Measurements from ENCODE around the gene MORN1.
A peak's percentile ranks its signal among the peaks of the same experiment; 100 is the strongest.

MORN1 gene

DNA sequence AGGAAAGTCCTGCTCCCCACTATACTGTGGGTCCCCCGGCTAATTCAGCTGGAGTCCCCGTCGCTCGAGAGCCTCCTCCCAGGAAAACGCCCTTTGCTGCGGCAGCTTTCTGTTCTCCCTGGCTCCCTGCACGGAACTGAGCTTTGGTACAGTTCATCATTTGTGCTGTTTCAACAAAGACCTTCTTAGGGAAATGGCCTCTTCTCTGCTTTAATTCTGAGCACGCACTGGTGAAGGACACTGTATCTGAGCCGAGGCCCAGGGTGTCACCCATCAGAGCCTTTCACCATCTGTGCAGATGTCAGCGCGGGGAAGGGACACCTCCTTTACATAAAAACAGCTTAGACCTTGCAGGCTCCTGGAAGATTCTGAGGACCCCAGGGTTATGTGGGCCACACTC is 34.5 kb upstream of the MORN1 start:
- no CpG with 5 or more reads among the region's 11 CpGs for WGBS (ENCODE audit: insufficient coverage, insufficient read length)
- Histone ChIP-seq H3K36me3 (ENCODE audit: control insufficient read depth, insufficient read depth, low read length) (no peaks in the 10 kb centered on the region; the same call in 1 of the 2 replicates), H3K9me3 (ENCODE audit: control insufficient read depth, insufficient read depth, low read length) (no peaks in the 10 kb centered on the region), H3K27ac (ENCODE audit: low read length) (no peak overlapping the region), H3K27me3 (ENCODE audit: control insufficient read depth, insufficient read depth, low read length) (no peaks in the 10 kb centered on the region), H3K4me3 (ENCODE audit: low read length) (no peak overlapping the region), H3K4me1 (ENCODE audit: control insufficient read depth, insufficient read depth, low read length) (no peaks in the 10 kb centered on the region; the same call in 1 of the 2 replicates)
- no peak for DNase-seq (ENCODE audit: low read depth, low spot score)

DNA sequence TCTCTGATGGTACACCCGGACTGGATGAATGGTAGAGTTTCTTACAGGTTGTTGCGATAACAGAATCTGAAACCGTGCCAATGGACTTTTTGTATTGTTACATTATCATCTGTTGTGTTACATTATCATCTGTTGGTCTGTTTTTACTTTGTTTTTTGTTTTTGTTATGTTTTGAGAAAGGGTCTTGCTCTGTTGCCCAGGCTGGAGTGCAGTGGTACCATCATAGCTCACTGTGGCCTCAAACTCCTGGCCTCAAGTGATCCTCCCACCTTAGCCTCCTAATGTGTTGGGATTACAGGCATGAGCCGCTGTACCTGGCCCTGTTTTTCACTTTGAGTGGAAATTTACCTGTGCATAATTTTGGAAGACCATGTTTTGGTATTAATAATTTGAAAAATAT is 31.2 kb upstream of the MORN1 start:
- no CpG with 5 or more reads among the region's 4 CpGs for WGBS (ENCODE audit: insufficient coverage, insufficient read length)
- DNase-seq (ENCODE audit: low read depth, low spot score) = no peak
- Histone ChIP-seq H3K27ac (ENCODE audit: low read length) (no peak overlapping the region), H3K4me1 (ENCODE audit: control insufficient read depth, insufficient read depth, low read length) (no peaks in the 10 kb centered on the region), H3K36me3 (ENCODE audit: control insufficient read depth, insufficient read depth, low read length) (no peaks in the 10 kb centered on the region), H3K27me3 (ENCODE audit: control insufficient read depth, insufficient read depth, low read length) (no peaks in the 10 kb centered on the region; the same call in 1 of the 2 replicates), H3K4me3 (ENCODE audit: low read length) (no peak overlapping the region), H3K9me3 (ENCODE audit: control insufficient read depth, insufficient read depth, low read length) (no peaks in the 10 kb centered on the region)

DNA sequence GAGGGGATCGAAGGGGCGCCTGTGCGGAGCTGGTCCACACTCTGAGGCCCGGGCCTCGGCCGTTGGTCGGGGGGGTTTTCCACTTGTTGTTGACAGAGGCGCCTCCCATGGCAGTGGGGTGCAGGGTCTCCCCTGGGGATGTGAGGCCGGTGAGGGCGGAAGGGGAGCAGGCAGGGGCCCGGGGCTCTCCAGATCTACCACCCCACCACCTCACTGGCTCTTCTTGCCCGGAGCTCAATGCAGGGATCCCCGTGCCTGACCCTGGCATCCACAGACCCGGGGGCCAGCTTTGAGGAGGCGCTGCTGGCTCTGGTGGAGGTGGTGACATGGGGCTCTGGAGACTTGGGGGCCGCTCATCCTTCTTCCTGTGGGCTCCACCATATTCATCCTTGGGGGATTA is 28.1 kb upstream of the MORN1 start:
- H3K4me3 ChIP-seq (ENCODE audit: low read length) = no peak overlapping the region

DNA sequence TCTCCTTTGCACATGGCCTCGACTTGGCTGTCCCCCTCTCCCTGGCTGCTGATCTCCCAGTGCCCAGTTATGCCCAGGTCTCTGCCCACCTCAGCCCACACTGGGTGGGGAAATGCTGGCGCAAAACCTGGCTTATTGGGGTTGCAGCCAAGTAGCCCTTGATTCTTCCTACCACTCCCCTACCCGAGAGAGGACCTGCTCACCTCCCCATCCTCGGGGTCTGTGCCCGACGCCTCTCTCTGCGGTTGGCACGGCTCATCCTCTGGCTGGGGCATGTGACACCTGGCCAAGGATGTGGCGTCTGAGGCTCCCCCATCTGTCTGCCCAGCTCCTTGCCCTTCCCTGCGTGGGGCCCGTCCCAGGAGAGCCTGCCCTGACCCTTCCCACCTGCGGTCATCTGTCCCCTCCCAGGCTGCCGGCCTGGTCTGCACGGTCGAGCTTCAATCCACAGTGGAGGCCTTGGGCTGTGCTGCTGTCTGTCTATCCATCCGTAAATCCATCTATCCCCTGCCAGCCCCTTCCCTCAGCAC is 27.5 kb upstream of the MORN1 start:
- WGBS (ENCODE audit: insufficient coverage, insufficient read length) = no CpG with 5 or more reads among the region's 16 CpGs

More for the DNA sequence above, 28.1 kb upstream of the MORN1 start:
- no peak for DNase-seq (ENCODE audit: low read depth, low spot score)
- no peak overlapping the region for H3K27ac ChIP-seq (ENCODE audit: low read length)
- H3K4me1 ChIP-seq (ENCODE audit: control insufficient read depth, insufficient read depth, low read length) = peaks cover 4% of the 10 kb centered on the region
- no peaks in the 10 kb centered on the region; the same call in 1 of the 2 replicates for H3K27me3 ChIP-seq (ENCODE audit: control insufficient read depth, insufficient read depth, low read length)
- WGBS (ENCODE audit: insufficient coverage, insufficient read length) = no CpG with 5 or more reads among the region's 16 CpGs
- no peaks in the 10 kb centered on the region for H3K9me3 ChIP-seq (ENCODE audit: control insufficient read depth, insufficient read depth, low read length)
- no peaks in the 10 kb centered on the region for H3K36me3 ChIP-seq (ENCODE audit: control insufficient read depth, insufficient read depth, low read length)

DNA sequence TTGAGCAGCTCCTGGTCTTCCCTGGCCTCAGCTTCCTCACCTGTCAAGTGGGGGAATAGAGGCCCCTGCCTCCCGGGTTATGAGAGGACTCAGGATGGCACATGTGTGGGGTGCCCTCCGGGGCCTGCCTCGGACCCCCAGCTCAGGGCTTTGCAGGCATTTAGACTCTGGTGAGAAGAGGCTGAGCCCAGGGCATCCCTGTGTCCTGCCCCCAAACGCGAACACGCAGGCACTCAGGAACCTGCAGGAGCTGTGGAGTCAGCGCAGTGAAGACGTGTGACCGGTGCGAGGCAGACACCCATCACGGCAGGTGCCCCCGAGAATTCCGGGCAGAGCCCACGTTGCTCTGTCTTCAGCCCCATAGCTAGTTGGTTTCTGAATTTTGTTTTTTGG is 26.5 kb upstream of the MORN1 start:
- no peak for DNase-seq (ENCODE audit: low read depth, low spot score)
- H3K36me3 ChIP-seq (ENCODE audit: control insufficient read depth, insufficient read depth, low read length) = no peaks in the 10 kb centered on the region
- no peaks in the 10 kb centered on the region; the same call in 1 of the 2 replicates for H3K27me3 ChIP-seq (ENCODE audit: control insufficient read depth, insufficient read depth, low read length)
- H3K4me3 ChIP-seq (ENCODE audit: low read length) = no peak overlapping the region
- H3K27ac ChIP-seq (ENCODE audit: low read length) = no peak overlapping the region
- no CpG with 5 or more reads among the region's 14 CpGs for WGBS (ENCODE audit: insufficient coverage, insufficient read length)
- H3K4me1 ChIP-seq (ENCODE audit: control insufficient read depth, insufficient read depth, low read length) = peaks cover 5% of the 10 kb centered on the region
- H3K9me3 ChIP-seq (ENCODE audit: control insufficient read depth, insufficient read depth, low read length) = no peaks in the 10 kb centered on the region

More for the DNA sequence above, 27.5 kb upstream of the MORN1 start:
- no peaks in the 10 kb centered on the region for H3K36me3 ChIP-seq (ENCODE audit: control insufficient read depth, insufficient read depth, low read length)
- H3K27me3 ChIP-seq (ENCODE audit: control insufficient read depth, insufficient read depth, low read length) = no peaks in the 10 kb centered on the region; the same call in 1 of the 2 replicates
- H3K4me3 ChIP-seq (ENCODE audit: low read length) = no peak overlapping the region
- peaks cover 4% of the 10 kb centered on the region for H3K4me1 ChIP-seq (ENCODE audit: control insufficient read depth, insufficient read depth, low read length)
- H3K27ac ChIP-seq (ENCODE audit: low read length) = no peak overlapping the region
- no peak for DNase-seq (ENCODE audit: low read depth, low spot score)
- H3K9me3 ChIP-seq (ENCODE audit: control insufficient read depth, insufficient read depth, low read length) = no peaks in the 10 kb centered on the region

DNA sequence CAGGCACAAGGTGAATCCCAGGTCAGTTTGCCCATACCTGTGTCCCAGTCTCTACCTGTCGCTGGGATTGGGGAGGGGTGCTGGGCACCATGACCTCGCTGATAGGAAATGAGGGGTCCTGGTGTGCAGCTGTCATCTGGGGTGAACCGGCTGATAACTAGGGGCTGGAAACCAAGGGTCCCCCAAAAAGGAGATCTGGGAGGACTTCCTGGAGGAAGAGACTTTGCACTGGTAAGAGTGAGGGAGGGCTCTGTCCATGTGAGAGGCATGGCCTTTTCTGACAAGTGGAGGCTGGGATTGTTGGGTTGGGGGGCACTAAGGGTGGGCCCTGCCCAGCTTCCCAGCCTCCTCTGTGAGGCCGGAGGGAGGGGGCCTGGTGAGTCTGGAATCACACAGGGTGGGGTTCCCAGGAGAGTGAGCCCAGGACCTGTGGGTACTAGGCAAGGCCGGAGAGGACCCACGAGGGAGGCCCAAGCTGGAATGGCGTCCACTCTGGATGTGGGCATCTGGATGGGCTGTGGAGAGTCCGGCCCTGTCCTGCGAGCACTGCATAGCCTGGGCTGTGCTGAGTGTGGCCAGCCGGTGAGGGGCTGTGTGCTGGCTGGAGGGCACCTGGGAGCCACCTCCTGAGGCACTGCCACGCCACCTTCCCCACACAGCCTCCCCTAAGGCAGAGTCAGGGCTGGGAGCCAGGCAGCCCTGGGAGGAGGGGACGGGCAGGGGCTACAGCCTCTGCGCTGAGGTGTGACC is 25.9 kb upstream of the MORN1 start:
- no peaks in the 10 kb centered on the region for H3K9me3 ChIP-seq (ENCODE audit: control insufficient read depth, insufficient read depth, low read length)
- no peak overlapping the region for H3K4me3 ChIP-seq (ENCODE audit: low read length)
- H3K36me3 ChIP-seq (ENCODE audit: control insufficient read depth, insufficient read depth, low read length) = no peaks in the 10 kb centered on the region
- DNase-seq (ENCODE audit: low read depth, low spot score) = no peak
- H3K4me1 ChIP-seq (ENCODE audit: control insufficient read depth, insufficient read depth, low read length) = peaks cover 5% of the 10 kb centered on the region
- H3K27ac ChIP-seq (ENCODE audit: low read length) = no peak overlapping the region
- no CpG with 5 or more reads among the region's 13 CpGs for WGBS (ENCODE audit: insufficient coverage, insufficient read length)
- H3K27me3 ChIP-seq (ENCODE audit: control insufficient read depth, insufficient read depth, low read length) = no peaks in the 10 kb centered on the region; the same call in 1 of the 2 replicates

DNA sequence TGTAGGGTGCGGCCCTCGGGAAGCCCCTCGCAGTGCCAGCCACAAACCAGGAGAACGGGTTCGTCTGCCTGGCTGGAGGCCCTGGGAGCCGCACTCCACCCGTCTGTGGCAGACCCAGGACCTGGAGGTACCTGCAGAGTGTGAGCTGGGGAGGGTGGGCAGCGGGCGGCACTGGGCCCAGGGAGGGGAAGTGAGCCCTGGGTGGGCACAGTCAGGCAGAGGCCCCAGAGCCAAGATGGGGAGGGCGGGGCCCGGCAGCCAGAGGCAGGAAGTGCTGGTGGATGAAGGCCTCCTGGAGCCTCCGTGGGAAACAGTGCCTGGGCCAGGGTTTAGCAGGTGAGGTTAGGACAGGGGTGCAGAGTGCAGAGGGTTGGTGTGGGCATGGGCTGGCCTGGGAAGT is 25.0 kb upstream of the MORN1 start:
- H3K9me3 ChIP-seq (ENCODE audit: control insufficient read depth, insufficient read depth, low read length) = no peaks in the 10 kb centered on the region
- no peak for DNase-seq (ENCODE audit: low read depth, low spot score)
- peaks cover 5% of the 10 kb centered on the region for H3K4me1 ChIP-seq (ENCODE audit: control insufficient read depth, insufficient read depth, low read length)
- WGBS (ENCODE audit: insufficient coverage, insufficient read length) = no CpG with 5 or more reads among the region's 12 CpGs
- no peak overlapping the region for H3K4me3 ChIP-seq (ENCODE audit: low read length)
- H3K36me3 ChIP-seq (ENCODE audit: control insufficient read depth, insufficient read depth, low read length) = no peaks in the 10 kb centered on the region
- H3K27ac ChIP-seq (ENCODE audit: low read length) = no peak overlapping the region
- H3K27me3 ChIP-seq (ENCODE audit: control insufficient read depth, insufficient read depth, low read length) = no peaks in the 10 kb centered on the region; the same call in 1 of the 2 replicates

DNA sequence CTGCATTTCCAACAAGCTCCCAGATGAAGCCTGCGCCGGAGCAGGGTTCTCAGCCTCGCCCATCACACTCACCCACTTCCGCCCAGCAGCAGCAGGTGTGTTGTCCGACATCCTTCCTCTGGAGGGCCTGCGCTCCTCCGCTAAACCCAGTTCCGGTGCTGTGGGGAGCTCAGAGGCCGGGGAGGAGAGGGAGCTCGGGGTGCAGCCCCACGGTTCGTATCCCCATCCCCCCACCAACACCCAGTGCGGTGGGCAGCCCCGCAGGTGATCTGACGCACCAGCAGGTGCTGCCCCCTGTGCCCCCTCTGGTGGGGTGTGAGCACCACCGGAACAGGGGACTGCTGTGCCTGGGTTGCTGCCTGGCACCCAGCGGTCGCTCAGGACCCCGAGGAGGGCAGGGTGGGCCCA is 24.5 kb upstream of the MORN1 start:
- H3K27me3 ChIP-seq (ENCODE audit: control insufficient read depth, insufficient read depth, low read length) = no peaks in the 10 kb centered on the region; the same call in 1 of the 2 replicates
- H3K27ac ChIP-seq (ENCODE audit: low read length) = no peak overlapping the region
- no peak overlapping the region for H3K4me3 ChIP-seq (ENCODE audit: low read length)
- WGBS (ENCODE audit: insufficient coverage, insufficient read length) = no CpG with 5 or more reads among the region's 19 CpGs
- H3K36me3 ChIP-seq (ENCODE audit: control insufficient read depth, insufficient read depth, low read length) = no peaks in the 10 kb centered on the region
- peaks cover 5% of the 10 kb centered on the region for H3K4me1 ChIP-seq (ENCODE audit: control insufficient read depth, insufficient read depth, low read length)
- DNase-seq (ENCODE audit: low read depth, low spot score) = no peak
- H3K9me3 ChIP-seq (ENCODE audit: control insufficient read depth, insufficient read depth, low read length) = no peaks in the 10 kb centered on the region

DNA sequence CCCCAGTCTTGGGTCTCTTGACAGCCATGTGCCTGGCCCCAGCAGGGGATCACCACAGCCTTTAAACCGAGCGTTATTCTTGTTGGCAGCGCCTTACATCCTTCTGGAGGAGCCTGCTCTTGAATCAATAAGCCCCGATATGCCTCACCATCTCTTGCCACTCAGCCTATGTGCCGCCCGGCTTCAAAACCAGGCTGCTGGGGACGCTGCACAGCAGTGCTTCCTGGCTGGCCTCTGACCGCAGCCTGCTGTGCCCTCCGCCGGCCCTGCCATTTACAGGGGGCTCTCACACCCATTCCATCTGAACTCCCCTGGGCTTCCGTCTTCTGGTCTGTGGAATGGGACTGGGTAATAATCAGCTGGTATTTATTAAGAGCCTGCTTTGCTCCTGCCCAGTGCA is 24.0 kb upstream of the MORN1 start:
- DNase-seq (ENCODE audit: low read depth, low spot score) = no peak
- Histone ChIP-seq H3K9me3 (ENCODE audit: control insufficient read depth, insufficient read depth, low read length) (no peaks in the 10 kb centered on the region), H3K27me3 (ENCODE audit: control insufficient read depth, insufficient read depth, low read length) (no peaks in the 10 kb centered on the region; the same call in 1 of the 2 replicates), H3K4me1 (ENCODE audit: control insufficient read depth, insufficient read depth, low read length) (peaks cover 5% of the 10 kb centered on the region), H3K27ac (ENCODE audit: low read length) (no peak overlapping the region), H3K4me3 (ENCODE audit: low read length) (no peak overlapping the region), H3K36me3 (ENCODE audit: control insufficient read depth, insufficient read depth, low read length) (no peaks in the 10 kb centered on the region)
- WGBS (ENCODE audit: insufficient coverage, insufficient read length) = no CpG with 5 or more reads among the region's 11 CpGs

DNA sequence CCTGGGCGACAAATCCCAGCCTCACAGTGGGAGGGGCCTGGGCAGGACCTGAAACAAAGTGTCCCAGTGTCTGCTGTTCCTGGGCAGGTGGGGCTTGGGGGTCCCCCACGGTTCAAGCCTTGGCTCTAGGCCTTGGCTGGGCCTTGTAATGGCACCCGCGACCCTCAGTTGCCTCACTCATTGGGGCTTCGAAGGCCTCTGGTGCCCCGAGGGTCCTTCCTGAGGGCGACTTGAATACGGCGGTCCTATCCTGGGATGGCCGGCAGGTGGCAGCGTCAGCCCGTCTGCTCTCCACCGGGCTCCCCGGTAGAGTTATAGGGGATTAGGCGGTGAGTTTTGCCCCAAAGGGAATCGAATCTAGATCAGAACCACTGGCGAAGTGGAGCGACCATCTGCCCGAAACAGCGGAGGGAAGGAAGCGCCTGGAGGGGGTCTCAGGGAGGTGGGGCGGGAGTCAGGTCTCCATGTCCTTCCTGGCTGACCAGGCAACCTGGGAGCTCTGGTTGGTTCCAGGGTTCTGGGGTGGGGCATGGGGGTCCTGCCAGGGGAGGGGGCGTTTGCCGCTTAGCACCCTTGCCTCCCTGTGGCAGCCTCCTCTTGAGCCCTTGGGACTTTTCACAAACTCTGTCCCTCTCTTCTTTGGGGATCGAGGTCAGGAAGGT is 23.1 kb upstream of the MORN1 start:
- peak; percentile 33 for DNase-seq (ENCODE audit: low read depth, low spot score)
- Histone ChIP-seq H3K4me3 (ENCODE audit: low read length) (no peak overlapping the region), H3K36me3 (ENCODE audit: control insufficient read depth, insufficient read depth, low read length) (0 out of 2 replicates have a peak, but pooled peaks cover 4% of the 10 kb centered on the region), H3K9me3 (ENCODE audit: control insufficient read depth, insufficient read depth, low read length) (no peaks in the 10 kb centered on the region), H3K27ac (ENCODE audit: low read length) (no peak overlapping the region), H3K4me1 (ENCODE audit: control insufficient read depth, insufficient read depth, low read length) (peaks cover 5% of the 10 kb centered on the region), H3K27me3 (ENCODE audit: control insufficient read depth, insufficient read depth, low read length) (no peaks in the 10 kb centered on the region)
- WGBS (ENCODE audit: insufficient coverage, insufficient read length) = no CpG with 5 or more reads among the region's 25 CpGs

Data from iPS DF 6.9 (cell line).